SK-N-MC (cell line): ENCODE measurements around the gene PTX3.

Experiments used
- DNase-seq: peaks from one replicate; pipeline ENCODE4 v3.0.0-alpha.2; 2011; ENCODE audit warnings: low read depth, low spot score
- H3K27ac ChIP-seq: fragments of 200-600 bp; sonication (generic); 2 replicates; pipeline ENCODE4 v1.5.1; 2016; ENCODE audit warnings: mixed run types
- H3K36me3 ChIP-seq: fragments of 200-600 bp; sonication (generic); 2 replicates; pipeline ENCODE4 v1.6.1; 2017; ENCODE audit warnings: antibody characterized with exemption, low read length, mixed read lengths; ENCODE audit not compliant: insufficient read depth
- H3K4me3 ChIP-seq: fragments of 200-600 bp; sonication (generic); 2 replicates; pipeline ENCODE4 v1.5.1; 2016
- H3K9ac ChIP-seq: fragments of 200-600 bp; sonication (generic); 2 replicates; pipeline ENCODE4 v1.8.0; 2017; ENCODE audit warnings: mixed run types, mixed read lengths; ENCODE audit not compliant: insufficient read length
- H3K9me3 ChIP-seq: fragments of 200-600 bp; sonication (generic); 2 replicates; pipeline ENCODE4 v1.6.1; 2017; ENCODE audit warnings: low read depth, mild to moderate bottlenecking, antibody characterized with exemption, low read length, moderate library complexity, mixed read lengths
- EZH2 ChIP-seq: fragments of 200-600 bp; sonication (generic); IDR thresholded peaks from one replicate; pipeline ENCODE4 v1.6.1; 2017; ENCODE audit warnings: antibody characterized with exemption
- FOXP2 ChIP-seq: optimal IDR thresholded peaks from 2 replicates; pipeline ENCODE3; 2011; ENCODE audit warnings: mild to moderate bottlenecking, moderate library complexity; ENCODE audit not compliant: insufficient read depth; ENCODE audit errors: extremely low read length, control extremely low read depth
- POLR2AphosphoS5 ChIP-seq: IDR thresholded peaks from 2 replicates; pipeline ENCODE4 v1.6.1; 2012; ENCODE audit warnings: mild to moderate bottlenecking, low read depth, low read length, borderline replicate concordance

Gene PTX3

DNA sequence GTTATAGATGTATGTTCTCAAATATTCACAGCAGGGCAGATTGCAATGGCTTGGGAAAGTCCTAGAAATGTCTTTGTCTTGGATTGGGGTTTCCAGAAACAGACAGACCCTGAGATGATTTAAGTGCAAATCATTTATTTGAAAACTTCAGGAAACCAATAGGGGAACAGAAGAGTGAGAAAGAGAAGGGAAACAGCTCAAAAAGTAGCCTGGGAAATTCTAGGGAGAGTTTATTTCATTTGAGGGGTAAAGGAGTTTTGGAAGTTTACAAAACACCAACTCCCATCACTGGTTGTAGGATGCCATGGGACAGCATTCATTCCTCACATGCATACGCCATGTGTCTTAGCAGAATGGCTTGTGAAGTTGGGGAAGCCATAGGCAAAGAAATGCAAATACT is 32.3 kb upstream of the PTX3 start:
- Histone ChIP-seq H3K27ac (no peak overlapping the region), H3K9ac (no peak overlapping the region), H3K4me3 (no peak overlapping the region), H3K36me3 (no peaks in the 10 kb centered on the region), H3K9me3 (no peaks in the 10 kb centered on the region)
- no peak for TF ChIP-seq EZH2
- TF ChIP-seq FOXP2 = no peak
- no peak for DNase-seq

DNA sequence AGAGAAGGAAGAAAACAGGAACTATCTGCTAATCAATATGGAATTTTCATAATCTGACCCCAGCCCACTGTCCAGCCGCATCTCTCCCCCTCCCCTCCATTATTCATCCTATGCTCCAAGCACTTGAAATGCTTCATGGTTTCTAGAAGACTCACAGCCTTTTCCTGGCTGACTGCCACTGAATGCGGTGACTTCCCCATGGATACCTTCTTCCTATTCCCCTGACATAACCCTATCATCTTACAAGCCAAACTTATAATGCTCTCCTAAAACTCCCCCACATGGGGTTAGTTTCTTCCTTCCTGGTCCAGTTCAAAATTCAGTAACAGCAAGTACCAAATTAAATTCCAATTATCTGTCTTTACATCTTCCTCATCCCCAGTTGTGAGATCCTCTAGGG is 31.2 kb upstream of the PTX3 start:
- Histone ChIP-seq H3K9ac (no peak overlapping the region), H3K9me3 (no peaks in the 10 kb centered on the region), H3K4me3 (no peak overlapping the region), H3K36me3 (no peaks in the 10 kb centered on the region), H3K27ac (no peak overlapping the region)
- no peak for DNase-seq
- TF ChIP-seq EZH2 (no peak), POLR2AphosphoS5 (no peak)

GRCh38 chr3:157406394-157406793 is 30.3 kb upstream of the PTX3 start:
- no peak for DNase-seq
- TF ChIP-seq POLR2AphosphoS5 (no peak), FOXP2 (no peak), EZH2 (no peak)
- Histone ChIP-seq H3K27ac (no peak overlapping the region), H3K9me3 (no peaks in the 10 kb centered on the region), H3K4me3 (no peak overlapping the region), H3K9ac (no peak overlapping the region), H3K36me3 (no peaks in the 10 kb centered on the region)

GRCh38 chr3:157407769-157408168 is 28.9 kb upstream of the PTX3 start:
- H3K36me3 ChIP-seq = no peaks in the 10 kb centered on the region
- H3K4me3 ChIP-seq = no peak overlapping the region
- no peaks in the 10 kb centered on the region for H3K9me3 ChIP-seq
- DNase-seq = no peak
- no peak overlapping the region for H3K27ac ChIP-seq
- H3K9ac ChIP-seq = no peak overlapping the region
- TF ChIP-seq POLR2AphosphoS5 (no peak), FOXP2 (no peak), EZH2 (no peak)

GRCh38 chr3:157408499-157409149 is 28.0 kb upstream of the PTX3 start:
- Histone ChIP-seq H3K27ac (no peak overlapping the region), H3K4me3 (no peak overlapping the region), H3K36me3 (no peaks in the 10 kb centered on the region), H3K9ac (no peak overlapping the region), H3K9me3 (no peaks in the 10 kb centered on the region)
- no peak for DNase-seq
- TF ChIP-seq POLR2AphosphoS5 = no peak
- no peak for TF ChIP-seq EZH2
- TF ChIP-seq FOXP2 = no peak

- no peak overlapping the region for H3K4me3 ChIP-seq
These were observed 27.1 kb upstream of the PTX3 start for GRCh38 chr3:157409516-157409915.

GRCh38 chr3:157410945-157411344 is 25.7 kb upstream of the PTX3 start:
- Histone ChIP-seq H3K27ac (no peak overlapping the region), H3K36me3 (no peaks in the 10 kb centered on the region), H3K9me3 (no peaks in the 10 kb centered on the region), H3K4me3 (no peak overlapping the region), H3K9ac (no peak overlapping the region)
- DNase-seq = no peak
- no peak for TF ChIP-seq EZH2
- TF ChIP-seq POLR2AphosphoS5 = no peak
- no peak for TF ChIP-seq FOXP2

More at GRCh38 chr3:157409516-157409915, 27.1 kb upstream of the PTX3 start:
- DNase-seq = no peak
- TF ChIP-seq EZH2 (no peak), POLR2AphosphoS5 (no peak), FOXP2 (no peak)
- H3K9ac ChIP-seq = no peak overlapping the region
- no peaks in the 10 kb centered on the region for H3K36me3 ChIP-seq
- no peaks in the 10 kb centered on the region for H3K9me3 ChIP-seq
- H3K27ac ChIP-seq = no peak overlapping the region

- H3K27ac ChIP-seq = no peak overlapping the region
- no peaks in the 10 kb centered on the region for H3K36me3 ChIP-seq
- H3K9me3 ChIP-seq = no peaks in the 10 kb centered on the region
- DNase-seq = no peak
- no peak overlapping the region for H3K9ac ChIP-seq
- TF ChIP-seq FOXP2 = no peak
- TF ChIP-seq POLR2AphosphoS5 = no peak
- no peak for TF ChIP-seq EZH2
- no peak overlapping the region for H3K4me3 ChIP-seq
These were observed 24.3 kb upstream of the PTX3 start for GRCh38 chr3:157412323-157412855.

DNA sequence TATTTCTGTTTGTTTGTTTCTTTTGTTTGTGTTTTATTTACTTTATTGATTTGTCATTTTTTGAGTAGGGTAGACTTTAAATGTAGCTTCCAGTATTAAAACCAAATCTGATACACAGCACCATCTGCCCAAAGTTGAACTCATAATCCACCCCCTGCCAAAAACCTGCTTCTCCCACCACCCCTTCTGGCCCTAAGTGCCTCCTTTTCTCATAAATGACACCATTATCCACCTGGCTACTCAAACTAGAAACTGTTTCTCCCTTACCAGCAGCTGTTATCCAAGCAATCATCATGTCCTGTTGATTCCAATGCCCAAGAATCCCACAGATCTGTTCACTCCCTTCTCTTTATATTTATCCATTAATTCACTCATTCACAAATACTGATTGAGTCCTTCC is 21.8 kb upstream of the PTX3 start:
- no peak overlapping the region for H3K9ac ChIP-seq
- H3K9me3 ChIP-seq = no peaks in the 10 kb centered on the region
- no peak for DNase-seq
- TF ChIP-seq POLR2AphosphoS5 = no peak
- TF ChIP-seq EZH2 = no peak
- TF ChIP-seq FOXP2 = no peak
- H3K27ac ChIP-seq = no peak overlapping the region
- H3K4me3 ChIP-seq = no peak overlapping the region
- H3K36me3 ChIP-seq = no peaks in the 10 kb centered on the region
